Endothelial cell of umbilical vein (primary cell): Measurements from ENCODE around the gene LRRC30. TPM values are rescaled to one million over a fixed set of nuclear protein-coding genes. Genes with fewer than 3 reads are reported as not detected.

Source experiments
- BruUV-seq: library from RNA; stranded (reverse); fragments of 400-500 nt; replicated peaks from 2 replicates; lab custom pipeline; 2021; lab: Mats Ljungman, UMichigan
- CTCF ChIA-PET: fragments of 300-600, 350-600 bp; sonication (Branson Sonifier 250); formaldehyde crosslinking; loops from one replicate; lab custom pipeline; 2021; ENCODE audit warnings: antibody characterized with exemption, inconsistent platforms; lab: Charles Lee
- POLR2A ChIA-PET: fragments of 300-600, 350-600 bp; sonication (Branson Sonifier 250); formaldehyde crosslinking; loops from one replicate; lab custom pipeline; 2021; ENCODE audit warnings: antibody characterized with exemption, inconsistent platforms; lab: Charles Lee
- DNase-seq: peaks from one replicate; pipeline ENCODE4 v3.0.0-alpha.2; 2011; ENCODE audit warnings: low read depth, low spot score
- FAIRE-seq: peaks from 2 replicates; lab custom pipeline; 2011; peaks lifted over from hg19 to GRCh38; lab: Jason Lieb, UNC
- H2AFZ ChIP-seq: 2 replicates; pipeline ENCODE4 v1.6.0; 2012; ENCODE audit warnings: low read depth, low read length, control low read depth, inconsistent platforms
- H3K27ac ChIP-seq: 2 replicates; pipeline ENCODE4 v1.5.1; 2011; ENCODE audit warnings: low read depth, mild to moderate bottlenecking, control low read depth, low read length, moderate library complexity; ENCODE audit not compliant: insufficient read depth
- H3K27me3 ChIP-seq, 2 experiments: 2 replicates each; pipeline versions ENCODE4 v1.6.0 to v1.6.1; 2011; ENCODE audit warnings: low read length in 2 of 2, mixed read lengths in 1 of 2; ENCODE audit not compliant: control insufficient read depth in 2 of 2, insufficient read depth in 2 of 2
- H3K36me3 ChIP-seq, 2 experiments: 2 replicates in 1 of 2; 3 replicates in 1 of 2; pipeline ENCODE4 v1.5.1; 2011; ENCODE audit warnings: low read length in 2 of 2, mild to moderate bottlenecking in 1 of 2, moderate library complexity in 1 of 2; ENCODE audit not compliant: control insufficient read depth in 2 of 2, insufficient read depth in 2 of 2; ENCODE audit errors: extremely low read depth in 1 of 2
- H3K4me1 ChIP-seq: 3 replicates; pipeline ENCODE4 v1.5.1; 2011; ENCODE audit warnings: mild to moderate bottlenecking, low read length; ENCODE audit not compliant: control insufficient read depth, insufficient read depth; ENCODE audit errors: extremely low read depth
- H3K4me2 ChIP-seq: 2 replicates; pipeline ENCODE4 v1.6.1; 2011; ENCODE audit warnings: low read length, control low read depth, mixed read lengths; ENCODE audit not compliant: insufficient read depth
- H3K4me3 ChIP-seq, 3 experiments: fragments of 200-600 bp in 1 of 3; sonication (generic), shearing (Covaris generic) in 1 of 3; replicated peaks in 1 of 3; 2 replicates each; pipeline ENCODE4 v1.5.1; 2011 to 2016; ENCODE audit warnings: control low read depth in 3 of 3, low read length in 3 of 3, mild to moderate bottlenecking in 2 of 3, inconsistent platforms in 1 of 3, low read depth in 1 of 3, moderate library complexity in 1 of 3; ENCODE audit not compliant: insufficient read depth in 1 of 3
- H3K79me2 ChIP-seq: 2 replicates; pipeline ENCODE4 v1.6.0; 2012; ENCODE audit warnings: low read length, inconsistent platforms; ENCODE audit not compliant: control insufficient read depth, insufficient read depth
- H3K9ac ChIP-seq: replicated peaks from 2 replicates; pipeline ENCODE3; 2011; ENCODE audit warnings: low read length, control low read depth; ENCODE audit not compliant: insufficient read depth; ENCODE audit errors: extremely low read depth
- H3K9me1 ChIP-seq: replicated peaks from 3 replicates; pipeline ENCODE4 v1.6.0; 2011; ENCODE audit warnings: mild to moderate bottlenecking, low read length; ENCODE audit not compliant: control insufficient read depth, insufficient read depth; ENCODE audit errors: extremely low read depth
- H3K9me3 ChIP-seq: replicated peaks from 2 replicates; pipeline ENCODE4 v1.5.1; 2012; ENCODE audit warnings: low read length, inconsistent platforms; ENCODE audit not compliant: control insufficient read depth, insufficient read depth
- H4K20me1 ChIP-seq: replicated peaks from 2 replicates; pipeline ENCODE3; 2011; ENCODE audit warnings: mild to moderate bottlenecking, low read length; ENCODE audit not compliant: control insufficient read depth, insufficient read depth; ENCODE audit errors: extremely low read depth
- CTCF ChIP-seq, 2 donors: IDR thresholded peaks; 1 replicate in 1 of 2; 2 replicates in 1 of 2; pipeline ENCODE4 v1.5.1; 2011; ENCODE audit warnings: low read length in 2 of 2, mild to moderate bottlenecking in 2 of 2, moderate library complexity in 2 of 2, control low read depth in 1 of 2, inconsistent platforms in 1 of 2, low read depth in 1 of 2; ENCODE audit not compliant: insufficient read depth in 1 of 2; ENCODE audit errors: extremely low read depth in 1 of 2
- EZH2 ChIP-seq: IDR thresholded peaks from 2 replicates; pipeline ENCODE4 v1.6.1; 2012; ENCODE audit warnings: borderline replicate concordance, low read depth, mild to moderate bottlenecking, moderate library complexity, low read length, inconsistent platforms; ENCODE audit not compliant: severe bottlenecking
- FOS ChIP-seq: IDR thresholded peaks from 2 replicates; pipeline ENCODE4 v1.6.1; 2011; ENCODE audit warnings: mild to moderate bottlenecking, low read length, moderate library complexity, borderline replicate concordance; ENCODE audit not compliant: insufficient read depth
- GATA2 ChIP-seq: IDR thresholded peaks from 2 replicates; pipeline ENCODE4 v1.7.0; 2011; ENCODE audit warnings: low read depth, mild to moderate bottlenecking, moderate library complexity, mixed read lengths, low read length; ENCODE audit not compliant: insufficient read length, insufficient read depth
- JUN ChIP-seq: IDR thresholded peaks from 2 replicates; pipeline ENCODE4 v1.6.1; 2011; ENCODE audit warnings: borderline replicate concordance, low read depth; ENCODE audit not compliant: insufficient read length, insufficient read depth
- MYC ChIP-seq: IDR thresholded peaks from one replicate; pipeline ENCODE4 v1.6.1; 2011; ENCODE audit warnings: mild to moderate bottlenecking, low read depth, low read length
- POLR2A ChIP-seq: IDR thresholded peaks from 2 replicates; pipeline ENCODE4 v1.6.1; 2012; ENCODE audit warnings: low read depth, mild to moderate bottlenecking, control low read depth, low read length
- POLR2AphosphoS5 ChIP-seq: IDR thresholded peaks from 2 replicates; pipeline ENCODE4 v1.6.1; 2012; ENCODE audit warnings: low read depth, mild to moderate bottlenecking, control low read depth, low read length, moderate library complexity; ENCODE audit not compliant: insufficient read depth
- dilution Hi-C: fragments of 300-500 bp; cut with MboI; formaldehyde crosslinking; loops from one replicate; pipeline ENCODE4 v1.15.0; 2019; ENCODE audit warnings: low sequenced_read_pairs; ENCODE audit not compliant: extremely low pct_ligation_motif_present
- intact Hi-C: fragments of 100-400 bp; cut with micrococcal nuclease; formaldehyde crosslinking; loops from one replicate; pipeline ENCODE4 v1.10.0; 2022
- polyA plus RNA-seq, 4 experiments: library from polyadenylated mRNA; depleted of rRNA in 3 of 4; stranded (reverse) in 3 of 4; unstranded in 1 of 4; fragments of >200 nt; gene quantifications; 2 replicates each; pipeline versions ENCODE4 v1.2.1 to v1.2.3, GENCODE V29; 2011 to 2012; ENCODE audit warnings: missing spikeins in 1 of 4
- total RNA-seq: library from RNA; stranded (reverse); gene quantifications from 2 replicates; pipeline ENCODE4 v1.2.3, GENCODE V29; 2021
- TF ChIP-seq, protein P1 (sequence below): IDR thresholded peaks from 2 replicates; pipeline ENCODE4 v1.6.1; 2011; ENCODE audit not compliant: insufficient read depth, insufficient read length

Gene LRRC30
- total and polyA plus RNA-seq, 2 donors (not counting 3 experiments of a cell fraction or from before 2014, with no cell fraction given) = not detected

GRCh38 chr18:7273301-7273921 lies 42.5 kb downstream of the LRRC30 start:
- H3K4me3 ChIP-seq = no peak overlapping the region

More at GRCh38 chr18:7273301-7273921, 42.5 kb downstream of the LRRC30 start:
- peak overlapping the region; percentile 72 for H3K27ac ChIP-seq
- intact Hi-C loops = loop anchor here (1.0 to 2.0 kb wide), 7 partner anchors 17 to 811 kb away; no protein-coding TSS in a partner anchor
- no peaks in the 10 kb centered on the region for H3K9me1 ChIP-seq
- TF ChIP-seq, protein P1, sequence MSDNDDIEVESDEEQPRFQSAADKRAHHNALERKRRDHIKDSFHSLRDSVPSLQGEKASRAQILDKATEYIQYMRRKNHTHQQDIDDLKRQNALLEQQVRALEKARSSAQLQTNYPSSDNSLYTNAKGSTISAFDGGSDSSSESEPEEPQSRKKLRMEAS = peak; percentile 39
- TF ChIP-seq POLR2A = peak; percentile 40
- peak; percentile 62 for TF ChIP-seq POLR2AphosphoS5
- TF ChIP-seq JUN = peak; percentile 79
- TF ChIP-seq FOS = peak; percentile 85
- TF ChIP-seq MYC = peak; percentile 12
- TF ChIP-seq EZH2 = no peak
- no peak for TF ChIP-seq CTCF (IDR thresholded peaks at IDR 0.05; ENCODE audit: extremely low read depth in 1 of 2, insufficient read depth in 1 of 2, low read depth in 1 of 2, low read length in 2 of 2)
- TF ChIP-seq GATA2 = peak; percentile 62
- ChIA-PET CTCF (interaction anchor here (0.7 to 6.9 kb wide), 60 partner anchors 8 to 1213 kb away, joined by 3 to 344 read pairs (median 5); partner anchors contain the start of gene PTPRM), POLR2A (interaction anchor here (0.7 to 2.6 kb wide), 6 partner anchors 51 to 294 kb away, joined by 3 to 24 read pairs (median 4); partner anchors contain the start of gene PTPRM)
- FAIRE-seq = peak; percentile 98
- no peaks in the 10 kb centered on the region for H3K9me3 ChIP-seq
- H3K4me1 ChIP-seq = peaks cover 18% of the 10 kb centered on the region
- peak overlapping the region; percentile 80 for H3K4me2 ChIP-seq
- peaks cover 5 to 7% of the 10 kb centered on the region in 2 experiments for H3K27me3 ChIP-seq
- peak overlapping the region; percentile 40 for H3K9ac ChIP-seq
- H2AFZ ChIP-seq = peak overlapping the region; percentile 33
- peak; percentile 82 for DNase-seq
- dilution Hi-C loops = no loop called here
- no peaks in the 10 kb centered on the region for H3K79me2 ChIP-seq
- BruUV-seq = no TSS peak
- no peaks in the 10 kb centered on the region for H3K36me3 ChIP-seq
- H4K20me1 ChIP-seq = no peaks in the 10 kb centered on the region
